ENCODE results near the gene NUDCD2.
"Not testable (repeated sequence)": the region's sequence is repeated elsewhere in the genome, so short reads cannot be mapped to it uniquely, and the experiment has no call there.

NUDCD2 gene

GRCh38 chr5:163463063-163463435 is 3.1 kb upstream of the NUDCD2 start:
- DNase-seq, result no peak

DNA sequence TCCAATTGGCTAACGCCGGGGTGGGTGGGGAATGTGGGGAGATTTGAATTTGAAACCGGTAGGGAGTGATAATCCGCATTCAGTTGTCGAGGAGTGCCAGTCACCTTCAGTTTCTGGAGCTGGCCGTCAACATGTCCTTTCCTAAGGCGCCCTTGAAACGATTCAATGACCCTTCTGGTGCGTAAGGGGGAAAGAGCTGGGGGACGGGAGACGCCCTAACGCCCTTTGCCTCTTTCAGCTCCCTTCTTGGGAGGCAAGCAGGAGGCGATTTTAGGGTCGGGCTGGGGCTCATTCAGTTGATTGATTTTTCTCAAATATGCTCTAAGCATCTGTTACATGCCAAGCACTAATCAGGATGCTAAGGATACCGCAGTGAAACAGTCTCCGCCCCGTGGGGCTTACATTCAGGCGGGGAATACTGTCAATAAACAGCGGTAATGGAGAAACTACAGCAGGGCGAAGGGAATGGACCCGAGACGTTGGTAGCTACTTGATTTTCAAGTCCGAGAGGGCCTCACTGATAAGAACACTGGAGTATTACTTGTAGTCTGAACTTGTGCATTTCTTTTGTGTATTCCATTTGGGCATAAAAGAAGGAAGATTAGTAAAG is 765 bp upstream of the NUDCD2 start, which contains the start of gene HMMR:
HMMR (plus strand) TSS at position 71 of the 610 bp plus-strand sequence; CDS start at position 132, 61 bp downstream.
- no peak for DNase-seq

DNA sequence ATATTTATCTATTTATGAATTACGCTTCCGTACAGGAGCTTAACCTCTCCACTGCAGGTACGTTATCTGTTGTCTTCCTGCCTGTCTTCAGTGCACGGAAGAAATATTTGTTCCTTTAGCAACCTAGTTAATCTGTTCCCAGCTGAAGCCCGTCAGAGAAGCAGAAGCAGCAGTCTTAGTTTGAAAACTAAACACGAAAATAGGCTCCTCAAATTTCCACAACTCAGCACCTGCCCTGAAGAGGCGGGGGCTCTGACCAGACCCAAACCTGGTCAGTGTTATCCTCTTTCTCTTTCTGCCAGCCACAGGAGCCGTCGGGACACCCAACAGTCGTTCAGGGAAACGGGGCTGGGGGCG is 462 bp downstream of the NUDCD2 start:
- no peak for DNase-seq

DNA sequence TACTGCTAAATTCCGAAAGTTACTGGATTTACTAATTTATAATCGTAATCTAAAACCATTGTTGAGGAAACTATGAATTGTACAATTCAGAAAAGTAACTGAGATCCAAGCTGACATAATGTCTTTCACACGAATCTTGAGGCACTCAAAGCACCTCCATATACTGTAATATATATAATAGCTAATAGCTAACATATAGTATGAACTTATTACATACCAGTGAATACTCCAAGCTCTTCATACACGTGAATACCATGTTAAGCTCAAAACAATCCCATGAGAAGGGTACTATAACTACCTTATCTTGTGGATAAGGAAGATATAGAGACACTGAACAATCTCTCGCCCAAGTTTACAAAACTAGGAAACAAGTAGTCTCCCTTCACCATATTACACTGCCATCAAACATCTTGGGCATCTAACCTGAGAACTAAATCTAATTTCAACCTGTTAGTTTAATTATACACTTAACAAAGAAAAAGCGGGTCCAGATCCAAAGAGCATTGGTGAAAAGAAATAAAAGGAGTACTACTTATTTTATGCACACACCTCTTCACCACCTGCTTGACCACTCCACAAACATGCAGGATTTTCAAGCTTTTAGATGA is 1.0 kb downstream of the NUDCD2 start:
- DNase-seq, result no peak

GRCh38 chr5:163456840-163457239 is 3.1 kb downstream of the NUDCD2 start:
- no peak for DNase-seq

GRCh38 chr5:163456029-163456589 is 3.8 kb downstream of the NUDCD2 start:
- no peak for DNase-seq

GRCh38 chr5:163455406-163455805 is 4.5 kb downstream of the NUDCD2 start:
- not testable (repeated sequence) for DNase-seq

- no peak for DNase-seq
Measured at GRCh38 chr5:163453705-163454104, 6.2 kb downstream of the NUDCD2 start.

GRCh38 chr5:163451489-163451888 is 8.4 kb downstream of the NUDCD2 start:
- no peak for DNase-seq

GRCh38 chr5:163448491-163448890 is 11.4 kb downstream of the NUDCD2 start:
- no peak for DNase-seq

DNA sequence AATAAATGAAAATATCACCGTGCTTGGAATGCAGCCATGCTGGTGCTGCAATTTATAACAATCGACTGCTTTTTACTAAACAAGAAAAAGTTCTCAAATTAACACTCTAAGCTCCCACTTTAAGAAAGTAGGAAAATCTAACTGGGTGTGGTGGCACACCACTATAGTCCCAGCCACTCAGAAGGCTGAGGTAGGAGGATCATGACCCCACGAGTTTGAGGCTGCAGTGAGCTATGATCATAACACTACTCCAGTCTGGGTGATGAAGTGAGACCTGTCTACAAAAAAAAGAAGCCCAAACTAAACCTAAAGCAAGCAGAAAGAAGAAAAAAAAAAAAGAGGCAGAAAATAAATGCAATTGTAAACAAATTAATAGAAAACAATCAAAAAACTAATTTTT is 12.0 kb downstream of the NUDCD2 start:
- no peak for DNase-seq

DNA sequence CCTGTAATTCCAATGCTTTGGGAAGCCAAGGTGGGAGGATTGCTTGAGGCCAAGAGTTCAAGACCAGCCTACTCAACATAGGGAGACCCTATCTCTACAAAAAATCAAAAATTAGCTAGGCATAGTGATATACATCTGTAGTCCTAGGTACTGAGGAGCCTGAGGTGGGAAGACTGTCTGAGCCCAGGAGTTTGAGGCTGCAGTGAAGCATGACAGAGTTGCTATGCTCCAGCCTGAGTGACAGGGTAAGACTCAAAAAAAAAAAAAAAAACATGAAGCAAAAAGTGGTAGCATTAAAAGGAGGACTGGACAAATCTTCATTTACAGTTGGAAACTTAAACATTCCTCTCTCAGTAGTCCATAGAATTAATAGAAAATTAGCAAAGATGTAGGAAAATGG is 12.7 kb downstream of the NUDCD2 start:
- DNase-seq, result no peak

GRCh38 chr5:163445345-163445744 is 14.6 kb downstream of the NUDCD2 start:
- no peak for DNase-seq

- no peak for DNase-seq
Measured at GRCh38 chr5:163444526-163444925, 15.4 kb downstream of the NUDCD2 start.

DNA sequence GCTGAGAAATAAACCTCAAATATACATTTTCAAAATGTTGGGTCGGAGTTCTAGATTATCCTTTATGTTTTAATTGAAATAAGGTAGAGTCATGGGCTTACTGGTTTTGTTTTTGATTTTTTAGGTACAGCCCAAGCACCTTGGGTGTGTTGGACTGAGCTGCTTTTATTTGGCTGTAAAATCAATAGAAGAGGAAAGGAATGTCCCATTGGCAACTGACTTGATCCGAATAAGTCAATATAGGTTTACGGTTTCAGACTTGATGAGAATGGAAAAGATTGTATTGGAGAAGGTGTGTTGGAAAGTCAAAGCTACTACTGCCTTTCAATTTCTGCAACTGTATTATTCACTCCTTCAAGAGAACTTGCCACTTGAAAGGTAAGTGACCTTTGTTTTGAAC is 18.9 kb downstream of the NUDCD2 start:
- no peak for DNase-seq

DNA sequence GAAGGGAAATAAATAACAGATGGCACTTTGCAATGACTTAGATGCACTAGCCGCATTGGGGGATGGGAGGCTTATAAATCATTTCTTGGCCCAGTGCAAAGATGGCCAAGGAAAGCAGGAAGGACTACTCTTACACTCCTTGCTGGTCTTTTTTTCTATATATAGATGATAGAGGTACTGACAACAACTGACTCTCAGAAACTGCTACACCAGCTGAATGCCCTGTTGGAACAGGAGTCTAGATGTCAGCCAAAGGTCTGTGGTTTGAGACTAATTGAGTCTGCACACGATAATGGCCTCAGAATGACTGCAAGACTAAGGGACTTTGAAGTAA is 20.8 kb downstream of the NUDCD2 start:
- DNase-seq, result no peak

DNA sequence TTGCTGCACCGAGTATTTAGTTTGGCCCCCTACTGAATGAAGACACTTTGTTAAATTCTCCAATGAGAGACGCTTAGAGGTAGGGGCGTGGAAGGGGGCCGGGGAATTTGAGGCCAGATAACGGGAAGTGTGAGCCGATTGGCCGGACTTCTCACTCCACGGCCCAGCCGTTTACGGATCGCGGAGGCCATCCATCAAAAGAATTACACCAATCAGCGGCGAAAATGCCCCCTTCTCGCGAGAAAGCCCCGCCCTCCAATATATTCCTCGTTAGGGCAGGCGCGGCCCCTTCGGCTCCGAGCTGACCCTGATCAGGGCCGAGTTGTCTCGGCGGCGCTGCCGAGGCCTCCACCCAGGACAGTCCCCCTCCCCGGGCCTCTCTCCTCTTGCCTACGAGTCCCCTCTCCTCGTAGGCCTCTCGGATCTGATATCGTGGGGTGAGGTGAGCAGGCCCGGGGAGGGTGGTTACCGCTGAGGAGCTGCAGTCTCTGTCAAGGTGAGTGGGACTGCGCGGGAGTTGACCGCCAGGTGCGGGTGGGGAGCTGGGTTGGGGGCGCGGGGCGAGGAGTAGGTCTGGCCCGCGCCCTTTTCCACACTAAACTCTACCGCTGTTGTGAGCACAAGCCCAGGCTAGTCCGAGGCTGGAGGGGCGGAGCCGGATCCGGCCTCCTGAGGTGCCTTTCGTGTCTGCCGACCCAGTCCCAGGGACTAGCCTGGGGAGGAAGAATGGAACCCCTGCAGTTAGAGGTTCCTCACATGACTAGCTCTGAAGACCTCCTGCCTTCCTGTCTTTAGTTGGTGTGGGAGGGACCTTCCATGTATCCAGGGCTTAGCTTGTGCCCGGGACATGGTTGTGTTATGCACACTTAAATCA is 22.4 kb downstream of the NUDCD2 start, which contains the start of gene CCNG1:
CCNG1 (plus strand) TSS at position 287 of the 874 bp plus-strand sequence. CDS start 1,662 bp downstream, outside the sequence.
- peak; percentile 91 for DNase-seq

GRCh38 chr5:163437011-163437308 is 22.9 kb downstream of the NUDCD2 start:
- no peak for DNase-seq

GRCh38 chr5:163436515-163436914 is 23.4 kb downstream of the NUDCD2 start:
- DNase-seq, result no peak

DNA sequence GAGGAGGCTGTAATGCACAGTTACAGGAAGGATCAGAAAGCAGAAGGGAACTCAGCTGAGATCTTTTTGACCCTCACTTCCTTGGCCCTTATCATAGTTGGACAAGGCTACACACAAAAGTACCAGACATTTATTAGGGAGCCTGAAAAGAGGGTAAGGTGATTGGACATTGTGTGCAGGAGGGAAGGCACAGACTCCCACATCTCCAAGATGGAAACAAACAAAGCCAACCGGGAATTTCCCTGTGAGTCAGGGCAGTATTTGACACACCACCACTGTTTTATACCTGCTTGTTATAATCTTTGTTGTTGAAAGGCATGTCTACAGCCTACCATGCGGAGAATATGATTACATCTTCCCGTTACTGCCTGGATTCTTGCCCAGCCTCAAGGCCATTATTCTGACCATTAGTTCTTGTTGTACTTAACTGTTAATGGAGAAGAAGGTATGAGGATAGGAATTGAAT is 25.5 kb downstream of the NUDCD2 start:
- DNase-seq, result no peak

DNA sequence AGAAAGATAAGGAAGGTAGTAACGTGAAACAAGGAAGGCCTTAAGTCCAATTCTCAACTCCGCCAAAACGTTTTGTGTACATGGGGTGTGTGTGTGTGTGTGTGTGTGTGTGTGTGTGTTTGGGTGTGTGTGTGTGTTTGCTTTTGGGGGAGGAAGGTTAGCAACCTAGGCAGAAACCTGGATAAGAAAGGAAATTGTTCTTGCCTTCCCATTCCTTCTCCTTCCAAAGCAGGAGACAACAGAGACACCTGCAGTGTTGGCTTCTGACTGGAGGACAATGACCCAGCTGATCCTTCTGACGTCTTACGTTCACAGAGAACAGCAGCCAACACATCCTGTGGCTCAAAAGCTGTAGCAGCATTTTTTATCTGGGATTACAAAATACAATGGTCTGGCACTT is 26.6 kb downstream of the NUDCD2 start:
- DNase-seq, result no peak

GRCh38 chr5:163432544-163432943 is 27.4 kb downstream of the NUDCD2 start:
- DNase-seq, result no peak

GRCh38 chr5:163426128-163426527 is 33.8 kb downstream of the NUDCD2 start:
- not testable (repeated sequence) for DNase-seq

GRCh38 chr5:163424836-163425235 is 35.1 kb downstream of the NUDCD2 start:
- DNase-seq, result no peak

All from SIG-M5 (cell line).